ENCODE measurements around the gene NXNL2.

NXNL2 gene

DNA sequence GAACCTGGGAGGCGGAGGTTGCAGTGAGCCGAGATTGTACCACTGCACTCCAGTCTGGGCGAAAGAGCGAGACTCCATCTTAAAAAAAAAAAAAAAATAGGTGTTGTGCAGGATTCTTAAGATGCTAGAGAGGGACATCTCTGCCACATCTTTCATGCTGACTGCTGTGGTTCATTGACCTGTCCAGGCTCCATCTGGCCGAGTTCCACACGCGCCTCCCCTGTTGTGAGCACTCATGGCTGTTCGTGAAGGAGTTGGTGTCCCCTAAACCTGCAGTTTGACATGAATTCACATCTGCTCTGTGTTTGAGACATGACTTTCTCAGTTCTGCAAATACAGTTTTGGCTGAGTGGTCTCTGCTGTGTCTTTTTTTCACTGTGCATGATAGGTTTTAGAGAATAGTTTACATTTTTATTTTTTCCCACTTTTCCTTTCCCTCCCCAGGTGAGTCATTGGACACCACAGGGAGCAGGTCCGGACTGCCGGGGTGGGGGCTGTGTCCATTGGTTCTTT lies 5.3 kb downstream of the NXNL2 start:
- TF ChIP-seq CTCF (IDR thresholded peaks at IDR 0.05; ENCODE audit: low read depth, low read length), result no peak
- TF ChIP-seq EZH2phosphoT487 (IDR thresholded peaks at IDR 0.05; ENCODE audit: low read depth), result no peak

DNA sequence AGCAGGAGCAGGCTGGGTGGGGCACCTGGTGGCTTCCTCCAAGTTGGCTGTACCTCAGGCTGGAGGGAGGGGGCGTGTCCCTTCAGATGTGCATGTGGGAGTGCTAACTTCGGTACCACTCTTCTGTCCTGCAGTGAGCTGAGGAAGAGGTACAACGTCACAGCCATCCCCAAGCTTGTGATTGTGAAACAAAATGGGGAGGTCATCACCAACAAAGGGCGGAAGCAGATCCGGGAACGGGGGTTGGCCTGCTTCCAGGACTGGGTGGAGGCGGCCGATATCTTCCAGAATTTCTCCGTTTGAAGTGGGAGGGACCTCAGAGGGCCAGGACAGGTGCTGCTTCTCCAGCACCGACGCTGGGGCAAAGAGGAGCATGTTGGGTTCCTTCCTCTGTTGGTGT lies 9.3 kb downstream of the NXNL2 start:
- no peaks in the 10 kb centered on the region for H4K20me1 ChIP-seq (ENCODE audit: insufficient read depth, low read length)
- no peak for TF ChIP-seq CTCF (IDR thresholded peaks at IDR 0.05; ENCODE audit: low read depth, low read length)
- no peak for TF ChIP-seq EZH2phosphoT487 (IDR thresholded peaks at IDR 0.05; ENCODE audit: low read depth)
- no peak overlapping the region for H3K4me2 ChIP-seq (ENCODE audit: low read length)

More for the DNA sequence above, 5.3 kb downstream of the NXNL2 start:
- Histone ChIP-seq H3K4me1 (ENCODE audit: low read length) (peaks cover 38% of the 10 kb centered on the region), H3K4me3 (ENCODE audit: low read length) (peak overlapping the region; percentile 58), H3K4me2 (ENCODE audit: low read length) (peak overlapping the region; percentile 84), H3K9ac (ENCODE audit: low read length) (no peak overlapping the region), H3K79me2 (ENCODE audit: low read length) (no peaks in the 10 kb centered on the region), H3K36me3 (replicated peaks; ENCODE audit: low read depth, low read length) (no peaks in the 10 kb centered on the region), H4K20me1 (ENCODE audit: insufficient read depth, low read length) (no peaks in the 10 kb centered on the region), H3K9me3 (ENCODE audit: insufficient read depth, low read length) (no peaks in the 10 kb centered on the region), H2AFZ (ENCODE audit: low read depth, low read length) (0 out of 2 replicates have a peak overlapping the region, but pooled peaks have one; percentile 54), H3K27me3 (ENCODE audit: low read depth, low read length) (no peaks in the 10 kb centered on the region), H3K27ac (ENCODE audit: low read length) (peak overlapping the region; percentile 46)

GRCh38 chr9:88551546-88552137 lies 16.7 kb downstream of the NXNL2 start:
- H3K36me3 ChIP-seq (replicated peaks; ENCODE audit: low read depth, low read length), result no peaks in the 10 kb centered on the region
- TF ChIP-seq CTCF (IDR thresholded peaks at IDR 0.05; ENCODE audit: low read depth, low read length), result no peak
- TF ChIP-seq EZH2phosphoT487 (IDR thresholded peaks at IDR 0.05; ENCODE audit: low read depth), result no peak
- H3K4me3 ChIP-seq (ENCODE audit: low read length), result no peak overlapping the region
- H3K9me3 ChIP-seq (ENCODE audit: insufficient read depth, low read length), result no peaks in the 10 kb centered on the region
- H3K4me2 ChIP-seq (ENCODE audit: low read length), result no peak overlapping the region
- H3K4me1 ChIP-seq (ENCODE audit: low read length), result no peaks in the 10 kb centered on the region
- H4K20me1 ChIP-seq (ENCODE audit: insufficient read depth, low read length), result no peaks in the 10 kb centered on the region
- H3K79me2 ChIP-seq (ENCODE audit: low read length), result no peaks in the 10 kb centered on the region
- no peak overlapping the region for H2AFZ ChIP-seq (ENCODE audit: low read depth, low read length)
- H3K27me3 ChIP-seq (ENCODE audit: low read depth, low read length), result no peaks in the 10 kb centered on the region; the same call in 1 of the 2 replicates
- no peak overlapping the region for H3K9ac ChIP-seq (ENCODE audit: low read length)
- no peak overlapping the region for H3K27ac ChIP-seq (ENCODE audit: low read length)

More for the DNA sequence above, 9.3 kb downstream of the NXNL2 start:
- no peak overlapping the region for H3K27ac ChIP-seq (ENCODE audit: low read length)
- no peak overlapping the region for H3K9ac ChIP-seq (ENCODE audit: low read length)
- H3K27me3 ChIP-seq (ENCODE audit: low read depth, low read length), result no peaks in the 10 kb centered on the region
- H3K4me1 ChIP-seq (ENCODE audit: low read length), result peaks cover 20% of the 10 kb centered on the region
- H3K9me3 ChIP-seq (ENCODE audit: insufficient read depth, low read length), result no peaks in the 10 kb centered on the region
- H3K4me3 ChIP-seq (ENCODE audit: low read length), result no peak overlapping the region
- no peaks in the 10 kb centered on the region for H3K79me2 ChIP-seq (ENCODE audit: low read length)
- no peak overlapping the region for H2AFZ ChIP-seq (ENCODE audit: low read depth, low read length)
- H3K36me3 ChIP-seq (replicated peaks; ENCODE audit: low read depth, low read length), result no peaks in the 10 kb centered on the region

- Histone ChIP-seq H3K79me2 (ENCODE audit: low read length) (no peaks in the 10 kb centered on the region), H3K27ac (ENCODE audit: low read length) (no peak overlapping the region), H3K27me3 (ENCODE audit: low read depth, low read length) (no peaks in the 10 kb centered on the region; the same call in 1 of the 2 replicates), H3K4me2 (ENCODE audit: low read length) (no peak overlapping the region), H2AFZ (ENCODE audit: low read depth, low read length) (no peak overlapping the region), H4K20me1 (ENCODE audit: insufficient read depth, low read length) (no peaks in the 10 kb centered on the region), H3K4me3 (ENCODE audit: low read length) (no peak overlapping the region), H3K9ac (ENCODE audit: low read length) (no peak overlapping the region), H3K36me3 (replicated peaks; ENCODE audit: low read depth, low read length) (no peaks in the 10 kb centered on the region), H3K9me3 (ENCODE audit: insufficient read depth, low read length) (no peaks in the 10 kb centered on the region), H3K4me1 (ENCODE audit: low read length) (no peaks in the 10 kb centered on the region)
- TF ChIP-seq CTCF (IDR thresholded peaks at IDR 0.05; ENCODE audit: low read depth, low read length), result no peak
- no peak for TF ChIP-seq EZH2phosphoT487 (IDR thresholded peaks at IDR 0.05; ENCODE audit: low read depth)
Measured at GRCh38 chr9:88553350-88553749, 18.4 kb downstream of the NXNL2 start.
